GM12892 (cell line): ENCODE results near the gene QKI.

ENCODE experiments used
- DNase-seq: peaks from one replicate; pipeline ENCODE4 v3.0.0; 2011; ENCODE audit not compliant: insufficient read length
- FAIRE-seq: peaks from 2 replicates; lab custom pipeline; 2011; peaks lifted over from hg19 to GRCh38; lab: Jason Lieb, UNC
- POLR2A ChIP-seq: IDR thresholded peaks from 2 replicates; pipeline ENCODE4 v1.6.1; 2011; ENCODE audit warnings: low read depth, low read length, control low read depth
- POLR2AphosphoS5 ChIP-seq: IDR thresholded peaks from 2 replicates; pipeline ENCODE4 v1.6.1; 2011; ENCODE audit warnings: low read depth, low read length, control low read depth
- TAF1 ChIP-seq: IDR thresholded peaks from 2 replicates; pipeline ENCODE4 v1.6.1; 2011; ENCODE audit warnings: low read depth, mild to moderate bottlenecking, control low read depth, low read length, borderline replicate concordance

QKI gene

GRCh38 chr6:163532526-163533078 is 118.1 kb downstream of the QKI start:
- FAIRE-seq (no peak), DNase-seq (no peak)
- TF ChIP-seq POLR2A: no peak
- no peak for TF ChIP-seq POLR2AphosphoS5
- TF ChIP-seq TAF1: no peak

GRCh38 chr6:163533443-163533842 is 118.9 kb downstream of the QKI start:
- FAIRE-seq (no peak), DNase-seq (no peak)
- TF ChIP-seq POLR2AphosphoS5 (no peak), TAF1 (no peak), POLR2A (no peak)

- DNase-seq (no peak), FAIRE-seq (no peak)
- TF ChIP-seq POLR2A (no peak), TAF1 (no peak), POLR2AphosphoS5 (no peak)
Measured at GRCh38 chr6:163536770-163537169, 122.3 kb downstream of the QKI start.

GRCh38 chr6:163538331-163538730 is 123.8 kb downstream of the QKI start:
- no peak for FAIRE-seq

GRCh38 chr6:163539101-163539762 is 124.7 kb downstream of the QKI start:
- FAIRE-seq (no peak), DNase-seq (no peak)
- no peak for TF ChIP-seq POLR2A
- no peak for TF ChIP-seq TAF1
- no peak for TF ChIP-seq POLR2AphosphoS5

More at GRCh38 chr6:163538331-163538730, 123.8 kb downstream of the QKI start:
- no peak for DNase-seq
- TF ChIP-seq POLR2A (no peak), POLR2AphosphoS5 (no peak), TAF1 (no peak)

- DNase-seq: no peak
- no peak for FAIRE-seq
- TF ChIP-seq POLR2A (no peak), TAF1 (no peak), POLR2AphosphoS5 (no peak)
Measured at GRCh38 chr6:163543321-163543720, 128.8 kb downstream of the QKI start.

GRCh38 chr6:163545370-163545769 is 130.9 kb downstream of the QKI start:
- TF ChIP-seq POLR2AphosphoS5 (no peak), POLR2A (no peak), TAF1 (no peak)
- FAIRE-seq (no peak), DNase-seq (no peak)

GRCh38 chr6:163547287-163547686 is 132.8 kb downstream of the QKI start:
- FAIRE-seq: no peak
- no peak for TF ChIP-seq POLR2AphosphoS5
- no peak for TF ChIP-seq POLR2A
- TF ChIP-seq TAF1: no peak
- DNase-seq: no peak

GRCh38 chr6:163548624-163549023 is 134.1 kb downstream of the QKI start:
- DNase-seq (no peak), FAIRE-seq (no peak)
- no peak for TF ChIP-seq TAF1
- TF ChIP-seq POLR2AphosphoS5: no peak
- no peak for TF ChIP-seq POLR2A

- FAIRE-seq (no peak), DNase-seq (no peak)
- TF ChIP-seq POLR2A (no peak), POLR2AphosphoS5 (no peak), TAF1 (no peak)
Measured at GRCh38 chr6:163554032-163554431, 139.5 kb downstream of the QKI start.

GRCh38 chr6:163554663-163555062 is 140.1 kb downstream of the QKI start:
- no peak for FAIRE-seq

GRCh38 chr6:163559661-163560060 is 145.1 kb downstream of the QKI start:
- no peak for TF ChIP-seq POLR2AphosphoS5
- no peak for TF ChIP-seq POLR2A
- TF ChIP-seq TAF1: no peak
- no peak for DNase-seq
- FAIRE-seq: no peak

More at GRCh38 chr6:163554663-163555062, 140.1 kb downstream of the QKI start:
- TF ChIP-seq POLR2AphosphoS5 (no peak), TAF1 (no peak), POLR2A (no peak)
- DNase-seq: no peak
